Stimulated activated naive CD8-positive, alpha-beta T cell treated with anti-CD3 and anti-CD28 coated beads, Interleukin-15, Interleukin-2, amounts not matched to agents 100 ng/mL and 50 ng/mL, for 24 hours (primary cell): Measurements from ENCODE around the gene IFT57.

Source experiments
- H3K27ac Mint-ChIP-seq: one replicate; pipeline ENCODE4 v1.8.0; 2021; ENCODE audit warnings: mild to moderate bottlenecking, mixed read lengths
- H3K27me3 Mint-ChIP-seq: one replicate; pipeline ENCODE4 v1.8.0; 2021; ENCODE audit warnings: mixed read lengths
- H3K36me3 Mint-ChIP-seq: one replicate; pipeline ENCODE4 v1.8.0; 2021; ENCODE audit warnings: low read depth, mixed read lengths
- H3K4me1 Mint-ChIP-seq: one replicate; pipeline ENCODE4 v1.8.0; 2021; ENCODE audit warnings: low read depth, mixed read lengths
- H3K4me3 Mint-ChIP-seq: one replicate; pipeline ENCODE4 v1.8.0; 2021; ENCODE audit warnings: mild to moderate bottlenecking, mixed read lengths
- H3K9me3 Mint-ChIP-seq: one replicate; pipeline ENCODE4 v1.8.0; 2021; ENCODE audit warnings: mixed read lengths

The IFT57 gene

GRCh38 chr3:108228286-108228685 is 6.1 kb upstream of the IFT57 start:
- no peak overlapping the region for H3K27ac Mint-ChIP-seq

GRCh38 chr3:108227131-108227530 is 4.9 kb upstream of the IFT57 start:
- Mint-ChIP-seq H3K4me1 (peaks cover 27% of the 10 kb centered on the region), H3K27ac (no peak overlapping the region), H3K4me3 (no peak overlapping the region), H3K27me3 (no peaks in the 10 kb centered on the region), H3K36me3 (no peaks in the 10 kb centered on the region), H3K9me3 (no peaks in the 10 kb centered on the region)

More at GRCh38 chr3:108228286-108228685, 6.1 kb upstream of the IFT57 start:
- Mint-ChIP-seq H3K9me3 (no peaks in the 10 kb centered on the region), H3K4me3 (no peak overlapping the region), H3K36me3 (no peaks in the 10 kb centered on the region), H3K4me1 (peaks cover 18% of the 10 kb centered on the region), H3K27me3 (no peaks in the 10 kb centered on the region)

GRCh38 chr3:108225221-108225620 is 3.0 kb upstream of the IFT57 start:
- Mint-ChIP-seq H3K36me3 (no peaks in the 10 kb centered on the region), H3K9me3 (no peaks in the 10 kb centered on the region), H3K4me1 (peaks cover 46% of the 10 kb centered on the region), H3K27ac (peak overlapping the region; percentile 99), H3K27me3 (no peaks in the 10 kb centered on the region), H3K4me3 (no peak overlapping the region)

- Mint-ChIP-seq H3K4me1 (peaks cover 56% of the 10 kb centered on the region), H3K27me3 (no peaks in the 10 kb centered on the region), H3K9me3 (no peaks in the 10 kb centered on the region), H3K27ac (peak overlapping the region; percentile 99), H3K36me3 (no peaks in the 10 kb centered on the region), H3K4me3 (peak overlapping the region; percentile 100)
Observed at GRCh38 chr3:108223928-108224327, 1.7 kb upstream of the IFT57 start.

DNA sequence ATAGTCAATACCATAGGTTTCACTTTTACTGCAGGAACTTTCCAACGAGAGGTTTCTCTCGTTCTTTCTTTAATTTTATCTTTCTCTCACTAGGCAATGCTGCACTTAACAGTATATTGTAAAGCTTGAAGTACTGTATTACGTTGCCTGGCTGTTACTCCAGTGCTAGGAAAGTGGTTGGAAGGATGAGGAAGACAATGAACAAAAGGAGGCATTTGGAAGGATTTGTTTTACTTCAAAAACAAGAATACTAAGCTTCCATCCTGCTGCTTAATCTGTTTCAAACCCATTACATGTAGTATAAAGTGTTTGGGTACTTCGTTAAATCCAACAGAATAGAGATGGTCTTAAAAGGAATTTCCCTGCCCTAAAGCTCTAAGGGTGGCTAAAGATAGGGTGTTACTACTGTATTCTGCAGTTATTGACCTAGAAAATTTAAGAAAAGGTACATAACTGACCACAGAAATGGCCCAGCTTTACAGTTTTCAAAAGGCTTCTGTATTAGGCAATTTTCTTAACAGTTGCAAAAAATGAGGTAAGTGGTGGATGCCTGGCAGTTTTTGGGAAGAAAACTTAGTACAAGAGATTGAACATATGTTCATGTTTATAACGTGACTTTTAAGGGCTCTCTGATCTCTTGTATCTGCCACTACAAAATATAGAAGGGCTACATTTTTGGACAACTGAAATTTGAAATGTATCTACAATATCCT is 785 bp upstream of the IFT57 start:
- Mint-ChIP-seq H3K4me3 (peak overlapping the region; percentile 100), H3K27me3 (no peaks in the 10 kb centered on the region), H3K9me3 (no peaks in the 10 kb centered on the region), H3K36me3 (no peaks in the 10 kb centered on the region), H3K4me1 (peaks cover 56% of the 10 kb centered on the region), H3K27ac (peak overlapping the region; percentile 99)

DNA sequence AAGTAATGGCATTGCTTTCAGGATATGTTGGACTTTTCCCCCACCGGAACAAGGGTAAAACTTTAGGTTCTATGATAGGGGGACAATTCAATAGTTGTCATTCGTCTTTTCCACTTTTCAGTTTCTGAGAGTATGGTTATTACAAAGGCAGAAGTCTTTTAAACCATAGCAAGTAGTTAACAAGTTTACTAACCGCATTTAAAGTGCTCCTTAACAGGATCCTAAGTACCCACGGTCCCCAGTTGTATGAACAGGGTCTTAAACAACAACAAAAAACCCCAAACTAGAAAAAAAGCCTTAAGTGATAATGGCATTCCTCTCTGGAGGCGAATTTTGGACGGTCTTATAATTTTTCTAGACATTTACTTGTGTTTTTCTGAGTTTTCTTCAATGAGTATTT is 831 bp downstream of the IFT57 start:
- no peaks in the 10 kb centered on the region for H3K27me3 Mint-ChIP-seq
- peaks cover 8% of the 10 kb centered on the region for H3K36me3 Mint-ChIP-seq
- H3K9me3 Mint-ChIP-seq, result no peaks in the 10 kb centered on the region
- H3K4me3 Mint-ChIP-seq, result peak overlapping the region; percentile 100
- peaks cover 61% of the 10 kb centered on the region for H3K4me1 Mint-ChIP-seq
- peak overlapping the region; percentile 99 for H3K27ac Mint-ChIP-seq

GRCh38 chr3:108219336-108219735 is 2.9 kb downstream of the IFT57 start:
- H3K4me1 Mint-ChIP-seq, result peaks cover 62% of the 10 kb centered on the region
- H3K4me3 Mint-ChIP-seq, result no peak overlapping the region
- H3K27ac Mint-ChIP-seq, result peak overlapping the region; percentile 4

GRCh38 chr3:108218811-108219210 is 3.4 kb downstream of the IFT57 start:
- no peaks in the 10 kb centered on the region for H3K27me3 Mint-ChIP-seq
- H3K4me1 Mint-ChIP-seq, result peaks cover 57% of the 10 kb centered on the region
- H3K27ac Mint-ChIP-seq, result no peak overlapping the region
- no peak overlapping the region for H3K4me3 Mint-ChIP-seq
- H3K36me3 Mint-ChIP-seq, result peaks cover 19% of the 10 kb centered on the region
- no peaks in the 10 kb centered on the region for H3K9me3 Mint-ChIP-seq

More at GRCh38 chr3:108219336-108219735, 2.9 kb downstream of the IFT57 start:
- H3K9me3 Mint-ChIP-seq, result no peaks in the 10 kb centered on the region
- H3K36me3 Mint-ChIP-seq, result peaks cover 15% of the 10 kb centered on the region
- H3K27me3 Mint-ChIP-seq, result no peaks in the 10 kb centered on the region

DNA sequence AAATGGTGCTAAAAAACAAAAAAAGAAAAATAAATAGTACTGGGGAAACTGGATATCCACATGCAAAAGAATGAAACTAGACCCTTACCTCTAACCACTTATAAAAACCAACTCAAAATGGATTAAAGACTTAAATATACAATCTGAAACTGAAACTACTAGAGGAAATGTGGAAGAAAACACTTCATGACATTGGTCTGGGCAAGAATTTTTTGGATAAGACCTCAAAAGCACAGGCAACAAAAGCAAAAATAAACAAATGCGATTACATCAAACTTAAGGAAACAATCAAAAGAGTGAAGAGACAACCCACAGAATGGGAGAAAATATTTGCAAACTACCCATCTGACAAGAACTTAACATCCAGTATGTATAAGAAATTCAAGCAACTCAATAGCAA is 6.4 kb downstream of the IFT57 start:
- H3K27ac Mint-ChIP-seq, result no peak overlapping the region
- no peaks in the 10 kb centered on the region for H3K27me3 Mint-ChIP-seq
- H3K9me3 Mint-ChIP-seq, result no peaks in the 10 kb centered on the region
- no peak overlapping the region for H3K4me3 Mint-ChIP-seq
- peaks cover 41% of the 10 kb centered on the region for H3K36me3 Mint-ChIP-seq
- H3K4me1 Mint-ChIP-seq, result peaks cover 30% of the 10 kb centered on the region

- Mint-ChIP-seq H3K4me3 (no peak overlapping the region), H3K9me3 (no peaks in the 10 kb centered on the region), H3K36me3 (peaks cover 56% of the 10 kb centered on the region), H3K4me1 (peaks cover 13% of the 10 kb centered on the region), H3K27ac (no peak overlapping the region), H3K27me3 (no peaks in the 10 kb centered on the region)
Observed at GRCh38 chr3:108209579-108209978, 12.6 kb downstream of the IFT57 start.

DNA sequence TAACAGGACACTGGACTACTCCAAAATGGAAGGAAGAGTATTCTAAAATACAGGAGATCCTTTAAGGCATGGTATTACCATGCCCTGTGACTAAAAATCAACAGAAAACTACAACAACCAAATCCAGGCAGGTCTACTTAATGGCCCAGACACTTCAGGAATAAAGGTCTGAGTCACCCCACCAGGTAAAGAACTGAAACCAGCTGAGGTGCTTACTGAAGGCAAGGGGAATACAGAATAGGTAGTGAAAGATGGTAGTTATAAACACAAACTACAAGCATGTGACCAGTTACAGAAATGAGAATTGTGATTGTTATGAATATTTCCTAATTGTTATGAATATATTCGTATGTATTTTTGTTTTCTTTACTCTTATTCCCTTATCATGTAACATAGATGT is 13.4 kb downstream of the IFT57 start:
- no peak overlapping the region for H3K27ac Mint-ChIP-seq
- H3K9me3 Mint-ChIP-seq, result no peaks in the 10 kb centered on the region
- peaks cover 13% of the 10 kb centered on the region for H3K4me1 Mint-ChIP-seq
- H3K36me3 Mint-ChIP-seq, result peaks cover 60% of the 10 kb centered on the region
- H3K4me3 Mint-ChIP-seq, result no peak overlapping the region
- H3K27me3 Mint-ChIP-seq, result no peaks in the 10 kb centered on the region

DNA sequence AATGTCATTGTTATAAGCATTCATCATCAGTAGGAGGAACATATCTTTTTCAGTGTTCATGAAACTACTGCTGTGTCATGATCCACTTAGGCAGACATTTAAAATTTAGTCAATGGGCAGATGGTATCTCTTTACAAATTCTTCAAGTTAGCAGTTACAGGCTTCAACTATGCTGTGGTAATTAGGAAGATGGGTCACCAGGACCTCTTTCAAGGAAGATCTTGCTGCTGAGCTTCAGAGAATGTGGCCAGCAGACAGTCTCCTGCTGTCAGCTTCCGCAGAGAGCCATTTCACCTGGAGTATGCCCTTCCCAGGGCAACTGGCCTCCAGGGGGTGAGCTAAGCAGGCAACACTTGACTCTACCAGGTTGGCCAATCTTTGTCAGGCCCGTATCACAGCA is 19.4 kb downstream of the IFT57 start:
- Mint-ChIP-seq H3K36me3 (peaks cover 44% of the 10 kb centered on the region), H3K4me1 (peaks cover 33% of the 10 kb centered on the region), H3K9me3 (no peaks in the 10 kb centered on the region), H3K4me3 (no peak overlapping the region), H3K27ac (no peak overlapping the region), H3K27me3 (no peaks in the 10 kb centered on the region)

- H3K27me3 Mint-ChIP-seq, result no peaks in the 10 kb centered on the region
- no peaks in the 10 kb centered on the region for H3K9me3 Mint-ChIP-seq
- peaks cover 39% of the 10 kb centered on the region for H3K36me3 Mint-ChIP-seq
- H3K27ac Mint-ChIP-seq, result no peak overlapping the region
- no peak overlapping the region for H3K4me3 Mint-ChIP-seq
- peaks cover 33% of the 10 kb centered on the region for H3K4me1 Mint-ChIP-seq
Observed at GRCh38 chr3:108202080-108202479, 20.1 kb downstream of the IFT57 start.

GRCh38 chr3:108201258-108201657 is 21.0 kb downstream of the IFT57 start:
- peaks cover 34% of the 10 kb centered on the region for H3K36me3 Mint-ChIP-seq
- H3K9me3 Mint-ChIP-seq, result no peaks in the 10 kb centered on the region
- H3K4me3 Mint-ChIP-seq, result no peak overlapping the region
- H3K4me1 Mint-ChIP-seq, result peaks cover 33% of the 10 kb centered on the region
- H3K27ac Mint-ChIP-seq, result peak overlapping the region; percentile 9
- no peaks in the 10 kb centered on the region for H3K27me3 Mint-ChIP-seq

DNA sequence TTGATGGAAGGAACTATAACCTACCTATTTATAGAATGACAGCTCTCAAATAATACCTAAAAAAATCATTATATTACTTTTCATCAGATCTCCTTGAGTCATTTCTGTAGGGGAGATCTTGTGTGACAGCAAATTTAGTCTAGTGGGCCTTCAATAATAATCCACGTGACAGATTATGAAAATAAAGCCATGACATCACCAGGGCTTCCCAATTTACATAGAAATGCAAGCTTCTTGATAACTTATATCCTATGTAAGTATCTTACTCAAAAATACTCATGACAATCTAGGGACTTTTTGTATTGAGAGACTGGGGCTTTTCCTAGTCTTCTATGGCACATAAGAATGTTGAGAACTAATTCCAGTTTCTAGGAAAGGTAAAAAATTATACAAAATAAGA is 21.6 kb downstream of the IFT57 start:
- H3K27me3 Mint-ChIP-seq, result no peaks in the 10 kb centered on the region
- peaks cover 33% of the 10 kb centered on the region for H3K4me1 Mint-ChIP-seq
- H3K4me3 Mint-ChIP-seq, result no peak overlapping the region
- H3K27ac Mint-ChIP-seq, result peak overlapping the region; percentile 9
- H3K9me3 Mint-ChIP-seq, result no peaks in the 10 kb centered on the region
- peaks cover 34% of the 10 kb centered on the region for H3K36me3 Mint-ChIP-seq

GRCh38 chr3:108200024-108200423 is 22.2 kb downstream of the IFT57 start:
- H3K9me3 Mint-ChIP-seq, result no peaks in the 10 kb centered on the region
- H3K36me3 Mint-ChIP-seq, result peaks cover 31% of the 10 kb centered on the region
- H3K4me3 Mint-ChIP-seq, result no peak overlapping the region
- H3K27me3 Mint-ChIP-seq, result no peaks in the 10 kb centered on the region
- H3K27ac Mint-ChIP-seq, result peak overlapping the region; percentile 2
- H3K4me1 Mint-ChIP-seq, result peaks cover 33% of the 10 kb centered on the region
